Esophagus muscularis mucosa (tissue), 4 donors: Measurements from ENCODE around the gene MRM2. TPM values are rescaled to one million over a fixed set of nuclear protein-coding genes. Genes with fewer than 3 reads are reported as not detected.

ENCODE experiments used
- DNase-seq: peaks from one replicate; pipeline ENCODE4 v3.0.0-alpha.2; 2017; ENCODE audit errors: extremely low spot score
- H3K27ac ChIP-seq, 4 donors: fragments of 200-600 bp; sonication (generic); replicated peaks in 1 of 4; 1 replicate in 3 of 4; 2 replicates in 1 of 4; pipeline ENCODE4 v1.5.1; 2016 to 2019; ENCODE audit warnings: mild to moderate bottlenecking in 1 of 4
- H3K27me3 ChIP-seq, 4 donors: fragments of 200-600 bp; sonication (generic); one replicate each; pipeline versions ENCODE4 v1.5.1 to v1.6.0; 2016 to 2019
- H3K36me3 ChIP-seq, 4 donors: fragments of 200-600 bp; sonication (generic); one replicate each; pipeline ENCODE4 v1.5.1; 2016 to 2019
- H3K4me1 ChIP-seq, 4 donors: fragments of 200-600 bp; sonication (generic); one replicate each; pipeline ENCODE4 v1.5.1; 2016 to 2019
- H3K4me3 ChIP-seq, 4 donors: fragments of 200-600 bp; sonication (generic); 1 replicate in 2 of 4; 2 replicates in 2 of 4; pipeline ENCODE4 v1.5.1; 2016 to 2019; ENCODE audit warnings: mild to moderate bottlenecking in 4 of 4, moderate library complexity in 1 of 4
- H3K9me3 ChIP-seq, 4 donors: fragments of 200-600 bp; sonication (generic); 1 replicate in 3 of 4; 2 replicates in 1 of 4; pipeline ENCODE4 v1.5.1; 2016 to 2019
- CTCF ChIP-seq, 3 experiments: fragments of 200-600 bp in 2 of 3; fragments of 450-650 bp in 1 of 3; sonication (generic) in 2 of 3; IDR thresholded peaks; one replicate each; pipeline ENCODE4 v1.5.1; 2017 to 2019; ENCODE audit warnings: antibody characterized with exemption in 3 of 3, mild to moderate bottlenecking in 2 of 3, moderate library complexity in 1 of 3
- EP300 ChIP-seq: sonication (generic); formaldehyde crosslinking; IDR thresholded peaks from one replicate; pipeline ENCODE4 v1.6.1; 2017; ENCODE audit warnings: antibody characterized with exemption
- POLR2A ChIP-seq: fragments of 450-650 bp; IDR thresholded peaks from one replicate; pipeline ENCODE4 v1.6.1; 2017; ENCODE audit warnings: antibody characterized with exemption, moderate library complexity, mild to moderate bottlenecking, low read depth
- POLR2AphosphoS5 ChIP-seq, 2 donors: sonication (generic); formaldehyde crosslinking; IDR thresholded peaks; one replicate each; pipeline ENCODE4 v1.6.1; 2017; ENCODE audit warnings: antibody characterized with exemption in 2 of 2
- whole genome bisulfite sequencing: methylation state at CpG from one replicate; pipeline ENCODE4 v1.1.5; 2018; 5-methylcytosine and 5-hydroxymethylcytosine counted together
- intact Hi-C: fragments of 100-400 bp; cut with DNase I; formaldehyde crosslinking; loops from one replicate; pipeline ENCODE4 v1.15.1; 2023
- total RNA-seq, 4 donors: library from RNA; depleted of rRNA; stranded (reverse); fragments of >200 nt; gene quantifications; one replicate each; pipeline versions ENCODE4 v1.1.0 to v1.2.1, GENCODE V29; 2016

Gene MRM2
- total RNA-seq, 4 donors from 2014 or later = 13.3 to 20.3 (median 16.5) TPM

GRCh38 chr7:2208712-2209111, 33.3 kb downstream of the MRM2 start:
- Histone ChIP-seq H3K27me3 (no peaks in the 10 kb centered on the region), H3K36me3 (peaks cover 26 to 56% (median 52%) of the 10 kb centered on the region in 4 donors), H3K27ac (no peak overlapping the region), H3K4me1 (peaks cover 10 to 32% (median 29%) of the 10 kb centered on the region in 4 donors), H3K4me3 (no peak overlapping the region), H3K9me3 (no peaks in the 10 kb centered on the region)
- TF ChIP-seq CTCF (IDR thresholded peaks at IDR 0.05) (no peak), POLR2A (no peak), POLR2AphosphoS5 (IDR thresholded peaks at IDR 0.05) (no peak), EP300 (no peak)
- DNase-seq = no peak
- intact Hi-C loops = loop anchor here (1.0 to 5.0 kb wide), 2 partner anchors 51 to 104 kb away; no protein-coding TSS in a partner anchor
- WGBS = 89% methylated on average over 16 of the region's 16 CpGs

- Histone ChIP-seq H3K27me3 (no peaks in the 10 kb centered on the region), H3K36me3 (peaks cover 2 to 42% (median 32%) of the 10 kb centered on the region in 4 donors), H3K27ac (peak overlapping the region in 2 of 4 donors; percentile 23 to 54), H3K4me3 (no peak overlapping the region), H3K9me3 (no peaks in the 10 kb centered on the region), H3K4me1 (peaks cover 15 to 44% (median 42%) of the 10 kb centered on the region in 4 donors)
- TF ChIP-seq POLR2AphosphoS5 (IDR thresholded peaks at IDR 0.05) (no peak), CTCF (IDR thresholded peaks at IDR 0.05) (no peak), POLR2A (no peak), EP300 (no peak)
- no peak for DNase-seq
- intact Hi-C loops = loop anchor here (5.0 kb wide), 1 partner anchor 48 kb away; no protein-coding TSS in a partner anchor
- 81% methylated on average over 16 of the region's 16 CpGs for WGBS
Observed at GRCh38 chr7:2205036-2205780, 36.8 kb downstream of the MRM2 start.

GRCh38 chr7:2204446-2204845, 37.6 kb downstream of the MRM2 start:
- WGBS = 93% methylated on average over 11 of the region's 11 CpGs
- no peak for TF ChIP-seq EP300
- TF ChIP-seq CTCF (IDR thresholded peaks at IDR 0.05) = no peak
- TF ChIP-seq POLR2AphosphoS5 (IDR thresholded peaks at IDR 0.05) = no peak
- no peak for TF ChIP-seq POLR2A
- intact Hi-C loops = no loop called here
- peaks cover 15 to 40% (median 38%) of the 10 kb centered on the region in 4 donors for H3K4me1 ChIP-seq
- H3K27me3 ChIP-seq = no peaks in the 10 kb centered on the region
- H3K4me3 ChIP-seq = no peak overlapping the region
- H3K36me3 ChIP-seq = peaks cover 6 to 44% (median 39%) of the 10 kb centered on the region in 4 donors
- no peaks in the 10 kb centered on the region for H3K9me3 ChIP-seq
- DNase-seq = no peak
- H3K27ac ChIP-seq = peak overlapping the region in 3 of 4 donors; percentile 30 to 54 (median 32)

- Histone ChIP-seq H3K4me3 (no peak overlapping the region), H3K9me3 (no peaks in the 10 kb centered on the region), H3K27ac (peak overlapping the region in 3 of 4 donors; percentile 30 to 54 (median 32)), H3K4me1 (peaks cover 15 to 37% (median 33%) of the 10 kb centered on the region in 4 donors), H3K36me3 (peaks cover 6 to 45% (median 42%) of the 10 kb centered on the region in 4 donors), H3K27me3 (no peaks in the 10 kb centered on the region)
- no peak for TF ChIP-seq POLR2AphosphoS5 (IDR thresholded peaks at IDR 0.05)
- TF ChIP-seq CTCF (IDR thresholded peaks at IDR 0.05) = no peak
- no peak for TF ChIP-seq POLR2A
- TF ChIP-seq EP300 = no peak
- WGBS = 52% methylated on average over 12 of the region's 13 CpGs
- no peak for DNase-seq
- intact Hi-C loops = no loop called here
Observed at GRCh38 chr7:2203766-2204300, 38.2 kb downstream of the MRM2 start.
